Neural progenitor cell (in vitro differentiated cells): ENCODE results near the gene LRRC74B. TPM values are rescaled to one million over a fixed set of nuclear protein-coding genes. Genes with fewer than 3 reads are reported as not detected.

Source experiments
- DNase-seq: peaks from one replicate; pipeline ENCODE4 v3.0.0-alpha.2; 2016; ENCODE audit warnings: low spot score
- H2AFZ ChIP-seq: fragments of 200-600 bp; sonication (generic); replicated peaks from 2 replicates; pipeline ENCODE4 v1.6.1; 2016; ENCODE audit warnings: antibody characterized with exemption
- H3F3A ChIP-seq: fragments of 200-600 bp; sonication (generic); 2 replicates; pipeline ENCODE4 v1.6.1; 2016; ENCODE audit warnings: antibody characterized with exemption, low read depth
- H3K27ac ChIP-seq: fragments of 200-600 bp; sonication (generic); 2 replicates; pipeline ENCODE4 v1.5.1; 2016; ENCODE audit warnings: mild to moderate bottlenecking
- H3K27me3 ChIP-seq: fragments of 200-600 bp; sonication (generic); 2 replicates; pipeline ENCODE4 v1.6.1; 2016; ENCODE audit warnings: mild to moderate bottlenecking, moderate library complexity
- H3K36me3 ChIP-seq: fragments of 200-600 bp; sonication (generic); 2 replicates; pipeline ENCODE4 v1.5.1; 2016
- H3K4me1 ChIP-seq: fragments of 200-600 bp; sonication (generic); 2 replicates; pipeline ENCODE4 v1.6.1; 2016; ENCODE audit warnings: mixed run types
- H3K4me2 ChIP-seq: fragments of 200-600 bp; sonication (generic); 2 replicates; pipeline ENCODE4 v1.6.1; 2016
- H3K4me3 ChIP-seq: fragments of 200-600 bp; sonication (generic); 2 replicates; pipeline ENCODE4 v1.5.1; 2016
- H3K79me2 ChIP-seq: fragments of 200-600 bp; sonication (generic); 2 replicates; pipeline ENCODE4 v1.6.1; 2016; ENCODE audit warnings: low read depth
- H3K9ac ChIP-seq: fragments of 200-600 bp; sonication (generic); 2 replicates; pipeline ENCODE4 v1.6.1; 2016
- H3K9me3 ChIP-seq: fragments of 200-600 bp; sonication (generic); 2 replicates; pipeline ENCODE4 v1.5.1; 2016; ENCODE audit warnings: low read depth
- H4K20me1 ChIP-seq: fragments of 200-600 bp; sonication (generic); 2 replicates; pipeline ENCODE4 v1.6.1; 2016; ENCODE audit warnings: low read depth
- H3K27ac Mint-ChIP-seq: 3 replicates; pipeline ENCODE4 v1.8.0; 2021; ENCODE audit warnings: mixed read lengths
- H3K27me3 Mint-ChIP-seq: 2 replicates; pipeline ENCODE4 v1.8.0; 2022; ENCODE audit warnings: low read depth, mild to moderate bottlenecking, inconsistent platforms, moderate library complexity, mixed read lengths; ENCODE audit not compliant: insufficient read depth
- H3K36me3 Mint-ChIP-seq: 3 replicates; pipeline ENCODE4 v1.8.0; 2021; ENCODE audit warnings: mixed read lengths
- H3K4me1 Mint-ChIP-seq: 3 replicates; pipeline ENCODE4 v1.8.0; 2021; ENCODE audit warnings: mixed read lengths
- H3K4me3 Mint-ChIP-seq: 3 replicates; pipeline ENCODE4 v1.8.0; 2021; ENCODE audit warnings: mild to moderate bottlenecking, moderate library complexity, mixed read lengths
- H3K9me3 Mint-ChIP-seq: 3 replicates; pipeline ENCODE4 v1.8.0; 2020; ENCODE audit warnings: mixed read lengths
- CTCF ChIP-seq: fragments of 200-600 bp; sonication (generic); IDR thresholded peaks from 2 replicates; pipeline ENCODE4 v1.5.1; 2017; ENCODE audit warnings: antibody characterized with exemption, mild to moderate bottlenecking
- EZH2 ChIP-seq: fragments of 200-600 bp; sonication (generic); IDR thresholded peaks from 2 replicates; pipeline ENCODE4 v1.6.1; 2017; ENCODE audit warnings: antibody characterized with exemption, mild to moderate bottlenecking, moderate library complexity
- EZH2phosphoT487 ChIP-seq: fragments of 200-600 bp; sonication (generic); IDR thresholded peaks from 2 replicates; pipeline ENCODE4 v1.6.1; 2017; ENCODE audit warnings: antibody characterized with exemption
- total RNA-seq: library from RNA; depleted of rRNA; stranded (reverse); fragments of >200 nt; gene quantifications from 2 replicates; pipeline ENCODE4 v1.2.3, GENCODE V29; 2015; ENCODE audit warnings: low replicate concordance

LRRC74B gene
- total RNA-seq, 1 donor from 2014 or later, result not detected

DNA sequence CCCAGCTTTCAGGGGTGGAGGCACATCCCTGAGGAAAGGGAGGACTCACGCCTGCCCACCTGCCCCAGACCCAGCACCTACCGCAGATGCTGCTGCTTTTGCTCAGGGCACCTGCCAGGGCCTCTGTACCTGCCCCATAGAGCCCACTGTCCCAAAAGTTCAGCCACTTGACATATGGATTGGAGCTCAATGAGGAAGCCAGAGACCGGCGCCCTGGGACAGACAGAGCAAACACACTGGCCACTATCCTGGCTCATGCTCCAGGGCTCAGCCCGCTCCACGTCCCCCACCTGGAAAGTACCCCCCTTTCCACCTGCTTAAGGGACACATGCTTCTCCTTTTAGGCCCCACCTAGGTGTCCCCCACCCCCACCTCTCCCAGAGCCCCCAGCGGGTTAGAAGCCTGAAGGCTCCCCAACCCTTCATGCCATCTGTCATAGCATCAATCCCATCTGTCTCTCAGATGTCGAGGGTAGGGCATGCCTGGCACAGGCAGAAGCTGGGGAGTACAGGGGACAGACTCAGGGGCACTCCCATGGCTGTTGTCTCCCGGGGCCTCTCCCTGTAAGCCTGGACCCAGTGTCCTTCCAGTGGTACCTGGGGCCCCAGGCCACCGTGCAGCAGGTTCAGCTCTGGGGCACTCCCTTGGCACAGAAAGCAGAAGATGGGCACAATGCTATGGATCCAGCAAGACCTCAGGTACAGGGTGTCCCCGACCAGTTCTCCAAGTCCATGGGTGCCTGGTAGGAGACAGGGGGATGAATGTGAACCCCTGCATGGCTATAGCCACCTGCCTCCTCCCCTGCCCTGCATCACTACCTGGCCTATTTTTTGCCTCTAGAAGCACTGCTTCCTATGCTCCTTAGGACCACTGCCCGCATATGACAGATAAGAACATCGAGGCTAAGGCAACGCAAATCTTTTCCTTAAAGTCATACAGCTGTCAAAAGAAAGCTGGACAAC, 33.0 kb upstream of the LRRC74B start:
- H3K27me3 ChIP-seq, result no peaks in the 10 kb centered on the region
- peaks cover 23% of the 10 kb centered on the region for H3K4me1 ChIP-seq
- no peaks in the 10 kb centered on the region for H3K79me2 ChIP-seq
- Mint-ChIP-seq H3K9me3 (no peaks in the 10 kb centered on the region), H3K4me1 (peaks cover 63% of the 10 kb centered on the region), H3K27me3 (peaks cover 6% of the 10 kb centered on the region), H3K36me3 (peaks cover 17% of the 10 kb centered on the region), H3K4me3 (peak overlapping the region; percentile 96), H3K27ac (peak overlapping the region; percentile 92)
- no peak overlapping the region for H3K9ac ChIP-seq
- TF ChIP-seq EZH2 (no peak), CTCF (no peak), EZH2phosphoT487 (no peak)
- no peaks in the 10 kb centered on the region for H3K9me3 ChIP-seq
- H3K27ac ChIP-seq, result no peak overlapping the region
- H4K20me1 ChIP-seq, result peaks cover 20% of the 10 kb centered on the region
- peak overlapping the region; percentile 64 for H3K4me3 ChIP-seq
- no peaks in the 10 kb centered on the region for H3K36me3 ChIP-seq
- H3F3A ChIP-seq, result peaks cover 28% of the 10 kb centered on the region
- no peak overlapping the region for H2AFZ ChIP-seq
- DNase-seq, result no peak
- H3K4me2 ChIP-seq, result peak overlapping the region; percentile 89

- peaks cover 23% of the 10 kb centered on the region for H3K4me1 ChIP-seq
- DNase-seq, result no peak
- peaks cover 4% of the 10 kb centered on the region for H3K27me3 Mint-ChIP-seq
- H3K27ac ChIP-seq, result no peak overlapping the region
- H4K20me1 ChIP-seq, result peaks cover 17% of the 10 kb centered on the region
- peak overlapping the region; percentile 96 for H3K4me3 Mint-ChIP-seq
- H3K27me3 ChIP-seq, result no peaks in the 10 kb centered on the region
- H3F3A ChIP-seq, result peaks cover 28% of the 10 kb centered on the region
- H3K4me1 Mint-ChIP-seq, result peaks cover 66% of the 10 kb centered on the region
- H3K4me2 ChIP-seq, result peak overlapping the region; percentile 89
- no peaks in the 10 kb centered on the region for H3K79me2 ChIP-seq
- no peaks in the 10 kb centered on the region for H3K9me3 Mint-ChIP-seq
- peak overlapping the region; percentile 64 for H3K4me3 ChIP-seq
- peaks cover 13% of the 10 kb centered on the region for H3K36me3 Mint-ChIP-seq
- no peak for TF ChIP-seq CTCF
- no peak for TF ChIP-seq EZH2
- TF ChIP-seq EZH2phosphoT487, result peak; percentile 24
- H3K27ac Mint-ChIP-seq, result peak overlapping the region; percentile 99
- H3K9ac ChIP-seq, result no peak overlapping the region
- peak overlapping the region; percentile 77 for H2AFZ ChIP-seq
- H3K9me3 ChIP-seq, result no peaks in the 10 kb centered on the region
- H3K36me3 ChIP-seq, result no peaks in the 10 kb centered on the region
Observed at GRCh38 chr22:21013657-21014201, 32.0 kb upstream of the LRRC74B start.

GRCh38 chr22:21014202-21014725, 31.5 kb upstream of the LRRC74B start:
- no peaks in the 10 kb centered on the region for H3K36me3 ChIP-seq
- H3K4me2 ChIP-seq, result peak overlapping the region; percentile 89
- peak overlapping the region; percentile 64 for H3K4me3 ChIP-seq
- peaks cover 65% of the 10 kb centered on the region for H3K4me1 Mint-ChIP-seq
- peak; percentile 99 for DNase-seq
- H2AFZ ChIP-seq, result peak overlapping the region; percentile 77
- no peaks in the 10 kb centered on the region for H3K27me3 ChIP-seq
- no peak overlapping the region for H3K27ac ChIP-seq
- no peaks in the 10 kb centered on the region for H3K9me3 Mint-ChIP-seq
- H3K4me1 ChIP-seq, result peaks cover 23% of the 10 kb centered on the region
- H3K9ac ChIP-seq, result no peak overlapping the region
- no peaks in the 10 kb centered on the region for H3K9me3 ChIP-seq
- peaks cover 11% of the 10 kb centered on the region for H3K36me3 Mint-ChIP-seq
- peak overlapping the region; percentile 96 for H3K4me3 Mint-ChIP-seq
- H3K79me2 ChIP-seq, result no peaks in the 10 kb centered on the region
- H4K20me1 ChIP-seq, result peaks cover 11% of the 10 kb centered on the region
- peaks cover 28% of the 10 kb centered on the region for H3F3A ChIP-seq
- H3K27ac Mint-ChIP-seq, result peak overlapping the region; percentile 99
- TF ChIP-seq EZH2, result no peak
- TF ChIP-seq CTCF, result no peak
- no peak for TF ChIP-seq EZH2phosphoT487
- peaks cover 4% of the 10 kb centered on the region for H3K27me3 Mint-ChIP-seq
